CD4-positive, alpha-beta T cell (primary cell): Measurements from ENCODE around the gene PGF. TPM values are rescaled to one million over a fixed set of nuclear protein-coding genes. Genes with fewer than 3 reads are reported as not detected.

Source experiments
- ATAC-seq: fragments of 200-7000 bp; cut with Tn5 transposase; one replicate; pipeline ENCODE4 v1.10.0; 2022; ENCODE audit warnings: mild to moderate bottlenecking; ENCODE audit not compliant: poor library complexity
- CTCF ChIA-PET: fragments of 350-600 bp; sonication (Branson Sonifier 250); formaldehyde crosslinking; loops from one replicate; lab custom pipeline; 2021; ENCODE audit warnings: antibody characterized with exemption, inconsistent platforms; lab: Charles Lee
- POLR2A ChIA-PET: fragments of 350-600 bp; sonication (Branson Sonifier 250); formaldehyde crosslinking; loops from one replicate; lab custom pipeline; 2021; ENCODE audit warnings: antibody characterized with exemption, inconsistent platforms; lab: Charles Lee
- DNase-seq, 14 experiments: peaks; one replicate each; pipeline ENCODE4 v3.0.0-alpha.2; 2013 to 2020; ENCODE audit warnings: mixed read lengths in 2 of 14
- H3K27ac ChIP-seq, 2 donors: one replicate each; pipeline versions ENCODE4 v1.5.1 to v1.7.0; 2013; ENCODE audit warnings: low read length in 2 of 2, low read depth in 1 of 2, mild to moderate bottlenecking in 1 of 2
- H3K27me3 ChIP-seq, 2 experiments: 1 replicate in 1 of 2; 2 replicates in 1 of 2; pipeline versions ENCODE4 v1.6.1 to v1.7.0; 2013; ENCODE audit warnings: low read length in 2 of 2, control low read depth in 1 of 2, mild to moderate bottlenecking in 1 of 2, moderate library complexity in 1 of 2; ENCODE audit not compliant: insufficient read depth in 2 of 2, control insufficient read depth in 1 of 2
- H3K36me3 ChIP-seq: one replicate; pipeline ENCODE4 v1.6.1; 2013; ENCODE audit warnings: low read length, control low read depth; ENCODE audit not compliant: insufficient read depth
- H3K4me1 ChIP-seq: one replicate; pipeline ENCODE4 v1.6.1; 2013; ENCODE audit warnings: low read length, control low read depth; ENCODE audit not compliant: insufficient read depth
- H3K4me3 ChIP-seq: one replicate; pipeline ENCODE4 v1.5.1; 2013; ENCODE audit warnings: mild to moderate bottlenecking, low read length, moderate library complexity
- H3K9me3 ChIP-seq, 2 experiments: 1 replicate in 1 of 2; 2 replicates in 1 of 2; pipeline versions ENCODE4 v1.6.1 to v1.7.0; 2013; ENCODE audit warnings: low read length in 2 of 2, mild to moderate bottlenecking in 2 of 2, control low read depth in 1 of 2, moderate library complexity in 1 of 2; ENCODE audit not compliant: control insufficient read depth in 1 of 2, insufficient read depth in 1 of 2
- H3K27ac Mint-ChIP-seq: one replicate; pipeline ENCODE4 v1.8.0; 2020; ENCODE audit warnings: mixed read lengths
- H3K27me3 Mint-ChIP-seq: one replicate; pipeline ENCODE4 v1.8.0; 2021; ENCODE audit warnings: mixed read lengths
- H3K36me3 Mint-ChIP-seq: one replicate; pipeline ENCODE4 v1.8.0; 2021; ENCODE audit warnings: low read depth, mixed read lengths
- H3K4me1 Mint-ChIP-seq: one replicate; pipeline ENCODE4 v1.8.0; 2021; ENCODE audit warnings: low read depth, mixed read lengths
- H3K4me3 Mint-ChIP-seq: one replicate; pipeline ENCODE4 v1.8.0; 2020; ENCODE audit warnings: mild to moderate bottlenecking, mixed read lengths
- H3K9me3 Mint-ChIP-seq: one replicate; pipeline ENCODE4 v1.8.0; 2020; ENCODE audit warnings: mixed read lengths
- intact Hi-C, 2 experiments: fragments of 100-400 bp; cut with DNase I in 1 of 2; cut with micrococcal nuclease in 1 of 2; formaldehyde crosslinking; loops; one replicate each; pipeline versions ENCODE4 v1.15.1 to v1.9.0; 2023 to 2025; cut with DNase I, micrococcal nuclease
- total RNA-seq, 174 experiments: library from RNA in 2 of 174; stranded (reverse) in 2 of 174; gene quantifications; one replicate each; pipeline ENCODE4 v1.2.3 and lab custom pipeline; 2021 to 2026
- TF ChIP-seq, protein P1 (sequence below): fragments of 200-600 bp; IDR thresholded peaks from one replicate; pipeline ENCODE4 v1.8.0; 2022; ENCODE audit warnings: antibody characterized with exemption, mild to moderate bottlenecking

Gene PGF
- total RNA-seq, 2 experiments from 2014 or later = 0.11 TPM; not detected in 1

DNA sequence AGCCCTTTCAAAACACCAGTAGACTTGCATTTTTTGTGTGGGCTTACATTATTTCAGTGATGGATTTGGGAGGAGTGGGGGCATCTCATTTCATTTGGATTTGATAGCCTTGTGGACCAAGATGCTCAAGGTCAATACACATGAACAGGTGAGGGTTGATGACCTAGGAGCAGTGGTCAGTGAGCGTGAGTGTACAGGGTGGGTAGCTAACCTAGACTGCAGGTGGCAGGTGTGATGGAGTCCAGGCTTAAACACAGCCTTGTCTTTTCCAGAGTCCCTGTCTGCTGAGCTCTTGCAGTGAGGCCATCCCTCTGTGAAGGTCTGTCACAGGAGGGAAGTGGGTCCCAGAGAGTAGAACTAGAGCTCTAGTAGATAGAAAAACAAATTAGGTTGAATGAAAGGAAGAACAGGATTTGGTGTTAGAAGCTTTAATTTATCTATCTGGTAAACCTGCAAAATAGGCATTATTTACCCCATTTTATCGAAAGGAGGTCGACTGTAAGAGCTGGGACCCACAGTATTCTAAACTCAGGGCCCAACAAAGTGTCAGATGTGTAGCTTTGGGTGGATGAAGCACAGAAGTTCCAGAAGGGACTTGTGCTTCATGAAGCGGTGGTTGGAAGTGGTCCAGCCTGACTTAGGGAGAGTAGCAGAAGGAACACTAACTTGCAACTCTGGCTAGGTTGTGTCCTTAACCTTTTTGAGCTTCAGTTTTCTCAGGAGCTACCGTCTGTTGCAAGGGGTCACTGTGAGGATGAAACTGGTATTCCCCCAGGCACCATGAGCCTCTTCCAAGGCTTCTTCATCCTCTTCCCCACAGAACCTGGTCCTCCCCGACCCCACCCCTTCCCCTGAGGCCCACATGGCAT lies 50.5 kb downstream of the PGF start:
- Histone ChIP-seq H3K27ac (no peak overlapping the region), H3K27me3 (no peaks in the 10 kb centered on the region), H3K9me3 (no peaks in the 10 kb centered on the region), H3K4me1 (peaks cover 13% of the 10 kb centered on the region), H3K4me3 (no peak overlapping the region), H3K36me3 (peaks cover 54% of the 10 kb centered on the region)
- CTCF ChIA-PET = interaction anchor here (1.0 to 6.5 kb wide), 9 partner anchors 8 to 182 kb away, joined by 3 to 160 read pairs (median 4); partner anchors contain the start of gene DLST
- ATAC-seq (no peak), DNase-seq (no peak)
- Mint-ChIP-seq H3K4me3 (no peak overlapping the region), H3K27me3 (no peaks in the 10 kb centered on the region), H3K4me1 (peaks cover 5% of the 10 kb centered on the region), H3K9me3 (no peaks in the 10 kb centered on the region), H3K36me3 (peaks cover 54% of the 10 kb centered on the region), H3K27ac (peak overlapping the region; percentile 73)
- TF ChIP-seq, protein P1, sequence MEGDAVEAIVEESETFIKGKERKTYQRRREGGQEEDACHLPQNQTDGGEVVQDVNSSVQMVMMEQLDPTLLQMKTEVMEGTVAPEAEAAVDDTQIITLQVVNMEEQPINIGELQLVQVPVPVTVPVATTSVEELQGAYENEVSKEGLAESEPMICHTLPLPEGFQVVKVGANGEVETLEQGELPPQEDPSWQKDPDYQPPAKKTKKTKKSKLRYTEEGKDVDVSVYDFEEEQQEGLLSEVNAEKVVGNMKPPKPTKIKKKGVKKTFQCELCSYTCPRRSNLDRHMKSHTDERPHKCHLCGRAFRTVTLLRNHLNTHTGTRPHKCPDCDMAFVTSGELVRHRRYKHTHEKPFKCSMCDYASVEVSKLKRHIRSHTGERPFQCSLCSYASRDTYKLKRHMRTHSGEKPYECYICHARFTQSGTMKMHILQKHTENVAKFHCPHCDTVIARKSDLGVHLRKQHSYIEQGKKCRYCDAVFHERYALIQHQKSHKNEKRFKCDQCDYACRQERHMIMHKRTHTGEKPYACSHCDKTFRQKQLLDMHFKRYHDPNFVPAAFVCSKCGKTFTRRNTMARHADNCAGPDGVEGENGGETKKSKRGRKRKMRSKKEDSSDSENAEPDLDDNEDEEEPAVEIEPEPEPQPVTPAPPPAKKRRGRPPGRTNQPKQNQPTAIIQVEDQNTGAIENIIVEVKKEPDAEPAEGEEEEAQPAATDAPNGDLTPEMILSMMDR = no peak
- intact Hi-C loops = loop anchor here (1.0 to 2.0 kb wide), 3 partner anchors 22 to 296 kb away; no protein-coding TSS in a partner anchor
- POLR2A ChIA-PET = interaction anchor here (1.0 to 2.8 kb wide), 5 partner anchors 38 to 173 kb away, joined by 3 to 43 read pairs (median 7); no protein-coding TSS in a partner anchor

DNA sequence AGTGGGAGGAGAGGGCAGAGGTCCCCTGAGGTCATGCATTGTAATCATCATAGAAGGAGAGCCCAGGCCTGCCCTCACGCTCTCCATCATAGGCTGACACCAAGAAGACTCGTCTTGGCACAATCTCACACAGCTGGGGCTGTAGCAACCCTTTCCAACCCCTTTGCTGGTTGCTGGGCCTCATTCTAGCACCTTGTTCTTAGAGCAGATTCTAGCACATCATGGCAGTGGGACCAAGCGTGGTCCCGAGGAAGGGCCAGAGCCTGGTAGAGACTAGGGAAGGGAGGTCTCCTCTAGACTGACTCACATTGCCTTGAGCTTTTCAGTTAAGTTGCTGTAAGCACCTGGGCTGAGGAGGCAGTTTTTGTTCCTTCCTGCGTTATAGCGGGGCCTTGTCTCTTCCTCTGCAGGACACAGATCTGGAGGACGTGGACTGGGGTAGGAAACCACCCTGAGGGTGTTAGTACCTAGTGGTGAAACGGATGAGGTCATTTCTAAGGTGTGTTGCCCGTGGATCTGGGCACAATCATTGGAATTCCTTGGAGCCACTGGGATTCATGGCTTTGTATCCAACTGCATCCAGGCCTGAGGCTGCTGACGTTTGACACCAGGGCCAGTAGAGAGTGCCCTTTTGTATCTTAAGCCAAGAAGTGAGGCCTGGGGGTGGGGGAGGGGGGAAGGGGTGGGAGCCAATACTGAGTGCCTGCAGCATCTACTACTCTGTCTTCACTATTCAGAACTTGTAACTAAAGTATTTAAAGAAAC lies 52.3 kb downstream of the PGF start:
- H3K9me3 ChIP-seq = no peaks in the 10 kb centered on the region
- intact Hi-C loops = loop anchor here in 1 of 2 experiments (2.0 kb wide), 2 partner anchors 20 to 296 kb away; no protein-coding TSS in a partner anchor
- H3K27ac Mint-ChIP-seq = peak overlapping the region; percentile 22
- H3K4me3 Mint-ChIP-seq = no peak overlapping the region
- H3K36me3 ChIP-seq = peaks cover 71% of the 10 kb centered on the region
- peaks cover 13% of the 10 kb centered on the region for H3K4me1 ChIP-seq
- ChIA-PET POLR2A (no interaction called here), CTCF (interaction anchor here (6.5 kb wide), 1 partner anchor 44 kb away, joined by 160 read pairs; no protein-coding TSS in a partner anchor)
- H3K27ac ChIP-seq = no peak overlapping the region
- no peaks in the 10 kb centered on the region for H3K27me3 ChIP-seq
- peaks cover 72% of the 10 kb centered on the region for H3K36me3 Mint-ChIP-seq
- TF ChIP-seq, protein P1 = no peak
- H3K4me3 ChIP-seq = no peak overlapping the region
- ATAC-seq = no peak
- no peaks in the 10 kb centered on the region for H3K9me3 Mint-ChIP-seq
- H3K4me1 Mint-ChIP-seq = peaks cover 5% of the 10 kb centered on the region
- no peak for DNase-seq
- H3K27me3 Mint-ChIP-seq = no peaks in the 10 kb centered on the region

DNA sequence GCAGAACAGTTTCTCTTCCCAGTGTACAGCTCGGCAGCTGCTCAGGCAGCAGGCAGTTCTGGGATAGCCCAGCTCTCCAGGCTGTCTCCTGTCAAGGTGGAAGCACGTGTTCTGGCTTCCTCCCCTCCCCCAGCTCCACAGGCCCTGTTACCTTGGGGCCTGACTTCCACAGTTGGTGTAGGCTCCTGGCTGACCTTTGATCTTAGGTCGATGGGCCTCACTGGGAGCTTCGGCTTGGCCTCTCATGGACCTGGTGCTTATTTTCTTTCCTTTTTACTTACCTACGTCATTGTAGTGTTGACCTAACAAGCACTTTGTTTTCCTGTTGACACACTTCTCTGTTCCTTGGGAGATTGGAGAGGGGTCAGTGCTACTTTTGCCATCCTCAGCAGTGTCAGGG lies 56.7 kb downstream of the PGF start:
- Histone ChIP-seq H3K36me3 (peaks cover 95% of the 10 kb centered on the region), H3K4me3 (no peak overlapping the region), H3K9me3 (no peaks in the 10 kb centered on the region), H3K27me3 (no peaks in the 10 kb centered on the region), H3K4me1 (no peaks in the 10 kb centered on the region), H3K27ac (no peak overlapping the region)
- Mint-ChIP-seq H3K36me3 (peaks cover 98% of the 10 kb centered on the region), H3K27me3 (no peaks in the 10 kb centered on the region), H3K27ac (peak overlapping the region; percentile 26), H3K4me1 (no peaks in the 10 kb centered on the region), H3K9me3 (no peaks in the 10 kb centered on the region), H3K4me3 (no peak overlapping the region)
- TF ChIP-seq, protein P1 = no peak
- DNase-seq (no peak), ATAC-seq (no peak)
- intact Hi-C loops = no loop called here
- ChIA-PET CTCF (interaction anchor here (3.1 kb wide), 1 partner anchor 38 kb away, joined by 10 read pairs; no protein-coding TSS in a partner anchor), POLR2A (no interaction called here)
